Stomach (tissue), 9 donors: Measurements from ENCODE around the gene NAV2. TPM values are rescaled to one million over a fixed set of nuclear protein-coding genes. Genes with fewer than 3 reads are reported as not detected.
A peak's percentile ranks its signal among the peaks of the same experiment; 100 is the strongest.

Experiments used
- DNase-seq, 2 donors: peaks; one replicate each; pipeline versions ENCODE4 v3.0.0 to v3.0.0-alpha.2; 2013 to 2019
- H3K27ac ChIP-seq, 5 donors: fragments of 200-600 bp in 4 of 5; sonication (generic) in 4 of 5; one replicate each; pipeline ENCODE4 v1.5.1; 2013 to 2019; ENCODE audit warnings: mild to moderate bottlenecking in 1 of 5, moderate library complexity in 1 of 5
- H3K27me3 ChIP-seq, 3 donors: fragments of 200-600 bp; sonication (generic); one replicate each; pipeline ENCODE4 v1.5.1; 2017 to 2019; ENCODE audit warnings: mixed run types in 1 of 3
- H3K36me3 ChIP-seq, 4 donors: fragments of 200-600 bp; sonication (generic); 1 replicate in 3 of 4; 2 replicates in 1 of 4; pipeline ENCODE4 v1.5.1; 2016 to 2019
- H3K4me1 ChIP-seq, 4 donors: fragments of 200-600 bp; sonication (generic); one replicate each; pipeline ENCODE4 v1.5.1; 2016 to 2019
- H3K4me3 ChIP-seq, 4 donors: fragments of 200-600 bp; sonication (generic) in 3 of 4; one replicate each; pipeline ENCODE4 v1.5.1; 2016 to 2019; ENCODE audit warnings: mild to moderate bottlenecking in 1 of 4
- H3K9me3 ChIP-seq, 4 donors: fragments of 200-600 bp; sonication (generic); one replicate each; pipeline ENCODE4 v1.5.1; 2016 to 2019
- EP300 ChIP-seq: sonication (generic); formaldehyde crosslinking; IDR thresholded peaks from one replicate; pipeline ENCODE4 v1.6.1; 2017; ENCODE audit warnings: antibody characterized with exemption
- POLR2A ChIP-seq, 4 donors: fragments of 450-650 bp; IDR thresholded peaks; one replicate each; pipeline ENCODE4 v1.6.1; 2016; ENCODE audit warnings: antibody characterized with exemption in 4 of 4, control low read depth in 2 of 4, mild to moderate bottlenecking in 1 of 4, moderate library complexity in 1 of 4
- POLR2AphosphoS5 ChIP-seq, 3 donors: sonication (generic); formaldehyde crosslinking; IDR thresholded peaks; one replicate each; pipeline ENCODE4 v1.6.1; 2016; ENCODE audit warnings: antibody characterized with exemption in 3 of 3
- WGBS, 5 donors: extraction: QIAGEN DNeasy Blood & Tissue Kit in 3 of 5; methylation state at CpG; one replicate each; pipeline versions ENCODE4 v1.1.5 to v1.1.7; 2013 to 2018; 5-methylcytosine and 5-hydroxymethylcytosine counted together
- intact Hi-C: fragments of 100-400 bp; cut with DNase I; formaldehyde crosslinking; loops from one replicate; pipeline ENCODE4 v1.15.1; 2023; ENCODE audit warnings: low total_unique reads
- polyA plus RNA-seq, 3 donors: library from polyadenylated mRNA; stranded (reverse); fragments of 200-250 nt; gene quantifications; one replicate each; pipeline ENCODE4 v1.2.3, GENCODE V29; 2013
- total RNA-seq, 5 donors: library from RNA; depleted of rRNA; stranded (reverse); fragments of >200 nt; gene quantifications; one replicate each; pipeline versions ENCODE4 v1.1.0 to v1.2.3, GENCODE V29; 2014 to 2016
- TF ChIP-seq, protein P1 (sequence below), 7 experiments: fragments of 450-650 bp in 4 of 7; fragments of 200-600 bp in 3 of 7; sonication (generic) in 3 of 7; IDR thresholded peaks; one replicate each; pipeline ENCODE4 v1.5.1; 2016 to 2019; ENCODE audit warnings: antibody characterized with exemption in 7 of 7, control low read depth in 2 of 7, mild to moderate bottlenecking in 1 of 7
- donor health status: healthy with polysubstance abuse.
- donor health status: Bipolar disorder and iron deficiency.
- donor health status: healthy.

The NAV2 gene
- total and polyA plus RNA-seq, 8 donors: 1.8 to 92.4 (median 7.9) TPM

DNA sequence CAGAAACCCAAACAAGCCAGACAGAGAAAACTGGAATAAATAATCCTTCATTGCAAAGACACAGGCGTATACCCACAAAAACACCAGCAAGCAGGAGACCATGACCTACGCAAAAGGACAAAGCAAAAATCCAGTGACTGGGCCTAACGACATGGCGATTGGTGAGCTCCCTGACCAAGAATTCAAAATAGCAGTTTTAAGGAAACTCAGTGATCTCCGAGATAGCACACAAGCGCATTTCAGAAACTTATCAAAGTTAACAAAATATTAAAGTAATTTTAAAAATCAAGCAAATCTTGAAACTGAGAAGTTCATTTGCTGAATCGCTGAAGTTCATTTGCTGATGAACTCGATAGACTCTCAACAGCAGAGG, 420.0 kb downstream of the NAV2 start:
- Histone ChIP-seq H3K4me3 (peak overlapping the region; percentile 39 to 58 (median 50)), H3K4me1 (peaks cover 6 to 12% (median 11%) of the 10 kb centered on the region in 4 donors), H3K9me3 (no peaks in the 10 kb centered on the region), H3K27me3 (peaks cover 0 to 28% (median 11%) of the 10 kb centered on the region in 3 donors), H3K27ac (no peak overlapping the region), H3K36me3 (no peaks in the 10 kb centered on the region)
- no peak for DNase-seq
- no peak for TF ChIP-seq POLR2AphosphoS5 (IDR thresholded peaks at IDR 0.05)
- TF ChIP-seq, protein P1, sequence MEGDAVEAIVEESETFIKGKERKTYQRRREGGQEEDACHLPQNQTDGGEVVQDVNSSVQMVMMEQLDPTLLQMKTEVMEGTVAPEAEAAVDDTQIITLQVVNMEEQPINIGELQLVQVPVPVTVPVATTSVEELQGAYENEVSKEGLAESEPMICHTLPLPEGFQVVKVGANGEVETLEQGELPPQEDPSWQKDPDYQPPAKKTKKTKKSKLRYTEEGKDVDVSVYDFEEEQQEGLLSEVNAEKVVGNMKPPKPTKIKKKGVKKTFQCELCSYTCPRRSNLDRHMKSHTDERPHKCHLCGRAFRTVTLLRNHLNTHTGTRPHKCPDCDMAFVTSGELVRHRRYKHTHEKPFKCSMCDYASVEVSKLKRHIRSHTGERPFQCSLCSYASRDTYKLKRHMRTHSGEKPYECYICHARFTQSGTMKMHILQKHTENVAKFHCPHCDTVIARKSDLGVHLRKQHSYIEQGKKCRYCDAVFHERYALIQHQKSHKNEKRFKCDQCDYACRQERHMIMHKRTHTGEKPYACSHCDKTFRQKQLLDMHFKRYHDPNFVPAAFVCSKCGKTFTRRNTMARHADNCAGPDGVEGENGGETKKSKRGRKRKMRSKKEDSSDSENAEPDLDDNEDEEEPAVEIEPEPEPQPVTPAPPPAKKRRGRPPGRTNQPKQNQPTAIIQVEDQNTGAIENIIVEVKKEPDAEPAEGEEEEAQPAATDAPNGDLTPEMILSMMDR (IDR thresholded peaks at IDR 0.05): peak in 1 of 7 experiments; percentile 3
- 43 to 55% (median 47%) methylated on average over 8 of the region's 8 CpGs for WGBS, 5 donors
- intact Hi-C loops: loop anchor here (5.0 kb wide), 1 partner anchor 575 kb away; no protein-coding TSS in a partner anchor

DNA sequence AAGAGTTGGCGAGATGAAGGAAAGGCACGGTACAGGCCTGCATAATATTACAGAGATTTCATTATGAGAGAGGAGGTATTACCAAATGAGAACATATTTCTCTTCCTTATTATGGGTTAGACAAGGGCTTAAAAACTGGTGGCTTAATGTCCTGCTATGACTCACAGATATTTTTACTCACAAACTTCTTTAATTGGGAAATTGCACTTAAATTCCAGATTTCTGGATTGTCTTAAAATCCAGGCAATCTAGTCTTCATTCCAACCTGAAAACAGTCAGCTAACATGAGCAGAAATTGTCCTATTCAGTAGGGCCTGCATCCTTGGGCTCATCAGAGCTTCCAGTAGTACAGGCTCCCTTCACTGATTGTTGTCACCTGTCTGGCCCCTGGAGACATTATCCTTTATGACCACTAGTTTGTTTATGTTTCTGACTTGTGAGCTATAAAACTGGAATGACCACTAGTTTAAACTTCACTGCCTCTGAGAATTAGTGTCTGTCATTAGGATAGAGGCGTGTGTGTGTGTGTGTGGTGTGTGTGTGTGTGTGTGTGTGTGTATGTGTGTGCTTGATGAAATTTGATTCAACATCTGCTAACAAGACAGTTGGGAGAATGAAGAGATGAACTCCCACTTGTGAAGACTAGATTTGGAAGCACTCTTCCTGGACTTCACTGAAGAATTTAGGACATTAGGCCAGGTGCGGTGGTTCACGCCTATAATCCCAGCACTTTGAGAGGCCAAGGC, 422.5 kb downstream of the NAV2 start:
- intact Hi-C loops: loop anchor here (5.0 kb wide), 1 partner anchor 578 kb away; no protein-coding TSS in a partner anchor
- Histone ChIP-seq H3K36me3 (no peaks in the 10 kb centered on the region), H3K27ac (no peak overlapping the region), H3K9me3 (no peaks in the 10 kb centered on the region), H3K27me3 (peaks cover 0 to 38% (median 11%) of the 10 kb centered on the region in 3 donors), H3K4me3 (no peak overlapping the region), H3K4me1 (peaks cover 6 to 12% (median 11%) of the 10 kb centered on the region in 4 donors)
- no peak for DNase-seq
- no peak for TF ChIP-seq POLR2AphosphoS5 (IDR thresholded peaks at IDR 0.05)
- TF ChIP-seq, protein P1 (IDR thresholded peaks at IDR 0.05): no peak
- no peak for TF ChIP-seq POLR2A (IDR thresholded peaks at IDR 0.05)
- TF ChIP-seq EP300: no peak
- WGBS, 5 donors: 79 to 93% (median 89%) methylated on average over 5 of the region's 5 CpGs

DNA sequence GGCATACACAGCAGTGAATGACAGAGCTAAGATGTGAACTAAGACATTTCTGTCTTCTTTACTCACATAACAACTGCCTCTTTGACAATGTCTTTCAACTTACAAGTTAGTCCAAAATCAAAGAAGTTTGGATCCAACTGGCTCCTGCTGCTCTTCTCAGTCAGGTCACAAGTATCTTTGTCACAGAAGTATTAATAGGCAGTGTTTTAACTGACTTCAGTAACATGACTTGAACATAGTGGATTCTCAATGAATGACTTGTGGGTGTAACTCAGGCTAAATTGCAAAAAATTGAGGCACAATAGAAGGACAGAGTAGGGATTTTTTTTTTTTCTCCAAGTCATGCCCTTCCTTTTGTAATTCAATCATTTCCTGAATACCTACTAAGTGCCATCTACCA, 425.0 kb downstream of the NAV2 start:
- H3K4me1 ChIP-seq: peaks cover 0 to 2% (median under 1%) of the 10 kb centered on the region in 4 donors
- peaks cover 0 to 38% (median 6%) of the 10 kb centered on the region in 3 donors for H3K27me3 ChIP-seq
- no peak overlapping the region for H3K27ac ChIP-seq
- no peak overlapping the region for H3K4me3 ChIP-seq
- H3K36me3 ChIP-seq: no peaks in the 10 kb centered on the region
- no peak for DNase-seq
- intact Hi-C loops: no loop called here
- no peak for TF ChIP-seq EP300
- TF ChIP-seq, protein P1 (IDR thresholded peaks at IDR 0.05): no peak
- TF ChIP-seq POLR2AphosphoS5 (IDR thresholded peaks at IDR 0.05): no peak
- TF ChIP-seq POLR2A (IDR thresholded peaks at IDR 0.05): no peak
- H3K9me3 ChIP-seq: no peaks in the 10 kb centered on the region

DNA sequence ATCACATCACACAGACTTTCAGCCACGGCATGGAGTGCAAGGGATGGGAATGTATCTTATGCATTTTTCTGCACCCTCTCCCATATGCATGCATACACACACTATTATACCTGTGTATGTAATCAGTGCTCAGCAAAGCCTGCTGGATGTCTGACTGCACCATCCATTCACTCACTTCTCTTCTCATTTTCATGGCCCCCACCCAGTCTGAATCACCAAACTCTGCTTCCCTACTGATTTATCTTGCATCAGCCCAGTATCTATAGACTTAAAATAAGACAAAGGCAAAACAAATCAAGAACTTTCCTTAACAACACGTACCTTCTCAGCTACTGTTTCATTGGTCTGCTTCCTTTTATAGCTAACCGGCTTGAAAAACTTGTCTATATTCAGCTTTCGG, 426.1 kb downstream of the NAV2 start:
- Histone ChIP-seq H3K9me3 (no peaks in the 10 kb centered on the region), H3K27ac (no peak overlapping the region), H3K36me3 (no peaks in the 10 kb centered on the region), H3K27me3 (peaks cover 0 to 30% (median 5%) of the 10 kb centered on the region in 3 donors), H3K4me1 (no peaks in the 10 kb centered on the region), H3K4me3 (no peak overlapping the region)
- TF ChIP-seq POLR2AphosphoS5 (IDR thresholded peaks at IDR 0.05): no peak
- no peak for TF ChIP-seq EP300
- TF ChIP-seq, protein P1 (IDR thresholded peaks at IDR 0.05): no peak
- TF ChIP-seq POLR2A (IDR thresholded peaks at IDR 0.05): no peak
- no peak for DNase-seq
- intact Hi-C loops: no loop called here
- WGBS, 5 donors: 69 to 77% (median 72%) methylated on average over 4 of the region's 4 CpGs
